Muscle of arm (tissue), 12 donors: ENCODE measurements around the gene C22orf15. TPM values are rescaled to one million over a fixed set of nuclear protein-coding genes. Genes with fewer than 3 reads are reported as not detected.

Source experiments
- DNase-seq: peaks from one replicate; pipeline ENCODE4 v3.0.0-alpha.2; 2013
- polyA plus RNA-seq, 12 donors: library from polyadenylated mRNA; unstranded; fragments of 120-200 nt; gene quantifications; one replicate each; pipeline ENCODE4 v1.2.1, GENCODE V29; 2013; ENCODE audit not compliant: insufficient read length in 12 of 12

C22orf15 gene
- polyA plus RNA-seq, 12 donors: 0.08 to 1.0 (median 0.23) TPM; not detected in 2

GRCh38 chr22:23772315-23772648 is 9.5 kb downstream of the C22orf15 start:
- DNase-seq: no peak

GRCh38 chr22:23772649-23773473 is 10.1 kb downstream of the C22orf15 start, which contains the start of gene MMP11:
Gene MMP11 (plus strand): TSS chr22:23772849. CDS start chr22:23772871, 22 bp downstream.
- DNase-seq: no peak

GRCh38 chr22:23773483-23774113 is 10.8 kb downstream of the C22orf15 start:
- no peak for DNase-seq

- no peak for DNase-seq
Measured at GRCh38 chr22:23774114-23774921, 11.5 kb downstream of the C22orf15 start.

- no peak for DNase-seq
Measured at GRCh38 chr22:23774922-23775436, 12.2 kb downstream of the C22orf15 start.

DNA sequence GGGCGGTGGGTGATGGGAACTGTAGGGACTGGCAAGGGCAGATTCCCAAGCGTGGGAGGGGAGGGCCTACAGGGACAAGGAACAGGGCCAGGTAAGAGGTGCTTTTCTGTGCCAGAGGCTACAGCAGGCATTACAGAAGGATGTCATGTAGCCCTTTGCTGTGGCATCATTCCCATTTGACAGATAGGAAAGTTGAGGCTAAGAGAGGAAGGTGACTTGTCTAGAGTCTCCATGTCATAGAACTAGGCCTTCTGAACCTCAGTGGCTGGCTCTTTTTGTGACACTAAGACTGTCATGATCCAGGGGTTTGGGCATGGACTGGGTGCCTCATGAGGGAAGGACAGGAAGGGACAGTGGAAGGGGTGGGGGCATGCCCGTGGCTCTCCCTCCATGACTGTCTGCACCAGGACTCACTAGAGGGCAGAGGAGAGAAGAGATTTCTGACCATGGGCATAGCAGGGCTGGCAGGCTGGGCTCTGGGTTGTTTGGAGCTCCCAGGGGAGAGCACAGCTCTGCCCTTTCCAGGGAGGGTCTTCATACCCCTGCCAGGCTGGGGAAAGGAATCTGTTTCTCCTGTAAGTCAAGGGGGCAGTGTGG is 13.1 kb downstream of the C22orf15 start:
- no peak for DNase-seq

DNA sequence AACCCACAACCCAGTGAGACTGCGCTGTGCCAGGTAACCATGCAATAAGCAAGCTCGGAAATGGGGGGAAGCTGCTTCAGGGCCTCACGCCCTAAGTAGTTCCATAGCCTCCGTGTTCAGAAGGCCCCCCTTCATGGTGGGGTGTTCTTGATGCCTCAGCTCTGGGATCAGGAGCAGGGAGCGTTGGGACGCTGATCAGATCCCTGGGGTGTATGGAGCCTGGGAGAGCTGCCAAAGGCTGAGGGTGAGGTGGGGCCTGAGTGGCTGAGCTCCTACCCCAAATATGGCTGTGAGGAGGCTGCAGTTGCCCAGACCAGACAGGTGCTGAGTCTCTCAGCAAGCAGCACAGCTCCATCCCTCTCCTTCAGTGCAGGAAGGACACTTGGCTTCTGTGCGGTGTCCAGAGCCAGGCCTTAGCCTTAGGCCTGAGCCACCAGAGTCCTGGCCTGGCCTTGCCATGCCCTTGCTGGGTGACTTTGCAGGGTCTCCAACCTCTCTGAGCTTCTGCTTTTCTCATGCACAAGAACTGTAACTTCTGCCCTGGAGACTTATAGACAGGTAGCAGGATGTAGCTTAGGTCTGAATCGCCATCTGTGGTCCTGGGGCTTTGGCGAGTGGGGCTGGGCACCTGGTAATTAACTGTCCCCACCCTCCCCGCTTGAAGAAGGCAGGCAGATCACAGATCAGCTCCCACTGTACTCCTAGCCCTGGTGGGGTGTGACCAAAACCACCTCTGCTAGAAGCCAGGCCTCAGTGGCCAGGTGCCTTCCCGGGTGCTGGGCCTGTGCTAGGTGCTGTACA is 15.2 kb downstream of the C22orf15 start:
- no peak for DNase-seq

DNA sequence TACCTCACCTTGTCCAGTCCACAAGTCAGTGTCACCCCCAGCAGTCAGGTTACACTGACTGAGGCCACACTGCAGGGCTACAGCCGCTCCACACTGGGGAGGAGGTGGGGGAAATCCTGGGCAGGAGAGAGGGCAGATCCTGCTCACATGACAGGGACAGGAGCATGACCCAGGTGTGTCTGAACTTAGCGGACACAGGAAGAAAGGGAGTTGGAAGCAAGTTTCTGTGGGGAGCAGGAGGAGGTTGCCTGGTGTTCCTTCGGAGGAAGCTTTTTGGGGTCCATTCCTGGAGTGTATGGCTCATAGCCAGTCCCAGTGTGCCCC is 15.7 kb downstream of the C22orf15 start:
- DNase-seq: no peak

DNA sequence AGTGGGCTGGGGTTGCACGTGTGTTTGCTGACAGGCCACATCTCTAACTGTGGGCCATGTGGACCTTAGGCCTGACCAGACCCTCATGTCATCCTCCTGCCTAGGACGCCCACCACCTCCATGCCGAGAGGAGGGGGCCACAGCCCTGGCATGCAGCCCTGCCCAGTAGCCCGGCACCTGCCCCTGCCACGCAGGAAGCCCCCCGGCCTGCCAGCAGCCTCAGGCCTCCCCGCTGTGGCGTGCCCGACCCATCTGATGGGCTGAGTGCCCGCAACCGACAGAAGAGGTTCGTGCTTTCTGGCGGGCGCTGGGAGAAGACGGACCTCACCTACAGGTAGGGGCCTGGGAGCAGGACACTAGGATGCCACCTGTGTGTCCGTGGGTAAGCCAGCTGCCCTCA is 16.3 kb downstream of the C22orf15 start:
- DNase-seq: no peak

DNA sequence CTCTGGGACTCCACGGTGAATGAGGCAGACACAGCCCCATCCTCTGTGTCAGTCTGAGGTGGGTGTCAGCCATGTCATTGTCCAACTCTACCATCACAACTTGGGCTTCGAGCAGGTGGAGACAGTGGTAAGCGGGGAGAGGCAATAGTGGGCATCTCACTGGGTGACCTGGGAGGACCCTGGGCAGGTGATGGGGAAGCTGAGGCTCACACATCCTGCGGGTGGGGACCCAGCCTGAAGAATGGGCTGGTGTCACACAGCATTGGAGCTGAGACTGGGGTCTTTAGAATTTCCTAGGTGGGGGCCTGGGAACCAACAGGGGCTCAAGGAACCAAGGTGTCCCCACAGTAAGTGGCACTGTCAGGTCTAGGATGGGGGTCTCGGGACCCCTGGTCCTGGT is 16.9 kb downstream of the C22orf15 start:
- no peak for DNase-seq

- DNase-seq: no peak
Measured at GRCh38 chr22:23780146-23780748, 17.5 kb downstream of the C22orf15 start.

DNA sequence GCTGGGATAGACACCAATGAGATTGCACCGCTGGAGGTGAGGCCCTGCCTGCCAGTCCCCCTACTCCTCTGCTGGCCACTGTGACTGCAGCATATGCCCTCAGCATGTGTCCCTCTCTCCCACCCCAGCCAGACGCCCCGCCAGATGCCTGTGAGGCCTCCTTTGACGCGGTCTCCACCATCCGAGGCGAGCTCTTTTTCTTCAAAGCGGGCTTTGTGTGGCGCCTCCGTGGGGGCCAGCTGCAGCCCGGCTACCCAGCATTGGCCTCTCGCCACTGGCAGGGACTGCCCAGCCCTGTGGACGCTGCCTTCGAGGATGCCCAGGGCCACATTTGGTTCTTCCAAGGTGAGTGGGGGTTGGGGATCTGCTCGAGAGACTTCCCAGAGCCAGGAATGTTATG is 18.3 kb downstream of the C22orf15 start:
- DNase-seq: no peak

DNA sequence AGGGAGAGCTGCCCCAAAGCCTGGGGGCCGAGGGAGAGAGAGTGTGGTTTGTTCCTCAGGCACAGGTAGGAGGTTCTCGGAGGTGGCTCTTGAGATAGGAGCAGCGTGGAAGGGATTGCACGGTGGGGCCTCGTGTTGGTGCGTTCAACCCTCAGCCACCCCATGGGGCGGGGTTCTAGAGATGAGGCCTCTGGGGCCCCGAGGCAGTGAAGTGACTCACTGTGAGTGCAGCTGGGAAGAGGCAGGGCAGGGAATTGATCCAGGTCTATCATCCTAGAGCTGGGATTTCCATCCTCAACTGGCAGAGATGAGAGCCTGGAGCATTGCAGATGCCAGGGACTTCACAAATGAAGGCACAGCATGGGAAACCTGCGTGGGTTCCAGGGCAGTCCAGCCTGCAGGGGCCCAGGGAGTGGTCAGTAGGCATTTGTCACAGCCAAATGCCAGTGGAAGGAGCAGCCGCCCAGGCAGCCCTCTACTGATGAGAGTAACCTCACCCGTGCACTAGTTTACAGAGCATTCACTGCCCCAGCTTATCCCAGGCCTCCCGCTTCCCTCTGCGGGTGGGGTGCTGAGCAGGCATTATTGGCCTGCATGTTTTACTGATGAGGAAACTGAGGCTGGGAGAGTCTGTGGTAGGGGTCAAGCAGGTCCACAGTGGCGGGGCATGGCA is 18.9 kb downstream of the C22orf15 start:
- no peak for DNase-seq

GRCh38 chr22:23782252-23782651 is 19.5 kb downstream of the C22orf15 start:
- no peak for DNase-seq

DNA sequence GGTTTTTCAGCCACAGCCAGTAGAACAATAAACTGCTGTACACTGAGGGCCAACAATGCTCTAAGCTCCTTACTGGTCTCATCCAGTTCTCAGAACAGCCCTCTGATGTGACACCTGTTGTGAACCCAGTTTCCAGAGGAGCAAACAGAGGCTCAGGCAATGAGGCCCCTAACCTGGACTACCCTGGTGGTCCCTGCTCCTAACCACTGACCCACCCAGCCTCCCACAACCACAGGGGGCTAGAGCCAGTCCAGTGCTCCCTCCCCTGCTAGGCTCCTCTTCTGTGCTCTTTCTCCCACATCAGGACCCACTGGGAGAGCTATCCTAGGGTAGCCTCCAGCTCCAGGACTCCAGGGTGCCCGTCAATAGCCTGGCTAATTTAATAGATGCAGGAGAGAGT is 19.9 kb downstream of the C22orf15 start:
- no peak for DNase-seq

- DNase-seq: no peak
Measured at GRCh38 chr22:23783265-23784150, 20.7 kb downstream of the C22orf15 start.

GRCh38 chr22:23784215-23784732 is 21.5 kb downstream of the C22orf15 start:
- DNase-seq: no peak

GRCh38 chr22:23786261-23786710 is 23.5 kb downstream of the C22orf15 start:
- no peak for DNase-seq
